GM21360 (cell line): ENCODE data around the gene RECQL5.

Source experiments
- ATAC-seq: cut with Tn5 transposase; IDR thresholded peaks from one replicate; pipeline ENCODE4 v1.9.1; 2021; ENCODE audit warnings: mild to moderate bottlenecking, moderate library complexity; ENCODE audit not compliant: unreplicated experiment

RECQL5 gene

DNA sequence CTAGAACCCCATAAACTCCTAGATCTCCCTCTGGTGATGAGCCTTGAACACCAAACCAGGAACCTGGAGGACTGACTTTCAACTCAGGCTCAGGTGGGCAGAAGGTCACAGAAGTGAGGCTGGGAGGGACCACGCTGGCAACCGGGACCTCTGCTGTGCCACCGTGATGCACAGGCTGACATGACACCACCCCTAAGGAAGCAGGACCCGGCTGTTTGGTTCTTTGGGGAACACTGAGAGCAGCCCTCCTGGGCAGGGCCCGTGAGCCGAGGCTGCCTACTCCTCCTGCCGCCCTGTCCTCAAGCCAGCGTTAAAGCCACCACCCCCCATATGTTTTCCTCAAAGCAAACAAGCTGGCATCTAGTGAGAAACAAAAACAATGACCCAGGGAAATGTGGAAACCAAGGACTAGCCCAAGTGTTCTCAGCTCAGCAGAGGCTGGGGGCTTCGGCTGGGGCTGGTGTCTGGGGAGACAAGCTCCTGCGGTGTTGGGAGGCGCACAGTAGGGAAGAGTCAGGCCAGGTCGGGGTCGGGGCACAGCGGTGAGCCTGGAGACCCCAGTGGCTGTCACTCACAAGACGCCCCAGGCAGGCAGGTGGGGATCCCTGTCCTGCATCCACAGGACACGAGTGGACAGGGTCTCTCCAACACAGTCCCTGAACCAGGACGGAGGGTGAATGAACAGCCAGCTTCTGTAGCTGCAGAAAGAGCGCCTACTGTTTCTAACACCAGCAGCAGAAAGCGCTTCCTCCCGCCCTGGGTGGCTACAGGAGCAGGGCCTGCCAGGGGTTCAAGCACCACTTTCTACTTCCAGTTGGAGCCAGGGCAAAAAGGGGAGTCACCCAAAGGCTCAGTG is 32.0 kb downstream of the RECQL5 start:
- ATAC-seq, result no peak

DNA sequence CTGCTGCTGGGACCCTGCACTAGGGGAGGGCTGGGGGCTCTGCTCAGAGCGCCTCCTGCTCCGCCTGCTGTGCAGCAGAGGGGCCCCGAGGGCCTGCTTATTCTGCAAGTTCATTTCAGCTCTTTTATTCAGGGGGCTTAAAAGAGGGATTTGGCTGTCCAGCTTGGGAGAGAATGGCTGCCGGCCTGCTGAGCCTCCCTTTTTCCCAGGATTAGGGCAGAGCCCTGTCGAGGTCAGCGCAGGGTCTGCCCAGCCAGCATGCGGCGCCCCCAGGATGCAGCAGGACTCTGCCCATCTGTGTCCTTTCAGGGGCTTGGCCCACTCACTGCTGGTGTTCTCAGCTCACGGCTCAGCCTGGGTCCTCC is 32.6 kb downstream of the RECQL5 start:
- ATAC-seq, result no peak

DNA sequence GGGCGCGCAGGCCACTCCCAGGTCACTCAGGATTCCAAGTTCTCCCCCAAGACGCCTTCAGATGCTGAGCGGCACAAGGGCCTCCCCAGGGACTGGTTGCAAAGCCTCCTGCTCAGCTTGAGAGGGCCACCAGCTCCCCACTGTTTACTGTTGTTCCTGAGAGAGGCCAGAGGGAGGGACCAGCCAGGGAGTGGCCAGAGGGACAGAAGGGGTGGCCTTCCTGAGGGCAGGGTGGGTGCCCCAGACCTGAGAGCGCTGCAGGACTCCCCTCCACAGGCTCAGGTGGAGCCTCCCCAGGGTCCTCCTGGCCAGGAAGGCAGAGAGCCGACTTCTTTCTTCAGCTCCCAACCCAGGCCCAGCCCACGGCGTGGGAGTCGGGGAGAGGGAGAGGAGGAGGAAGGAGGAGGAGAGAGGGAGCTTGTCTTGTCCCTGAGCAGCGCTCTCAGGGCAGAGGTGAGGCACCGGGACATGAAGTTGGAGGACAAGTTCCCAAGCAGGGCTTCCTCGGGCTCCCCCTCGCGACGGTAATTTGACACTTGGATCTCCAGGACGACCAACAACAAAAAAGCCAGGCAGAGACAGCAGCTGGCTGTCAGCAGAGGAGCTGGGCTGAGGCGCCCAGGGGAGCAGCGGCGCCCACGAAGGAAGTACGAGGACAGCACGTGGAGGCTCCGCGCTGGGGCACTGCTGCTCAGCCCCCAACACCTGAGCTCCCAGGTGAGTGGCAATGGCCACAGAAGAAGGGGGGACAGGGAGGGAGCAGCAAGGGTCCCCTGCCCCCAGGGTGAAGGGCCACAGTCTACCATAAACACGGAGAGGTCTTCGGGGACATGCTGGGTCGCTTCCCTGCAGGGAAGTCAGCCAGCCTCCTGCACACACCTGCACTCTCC is 33.2 kb downstream of the RECQL5 start:
- ATAC-seq, result no peak

DNA sequence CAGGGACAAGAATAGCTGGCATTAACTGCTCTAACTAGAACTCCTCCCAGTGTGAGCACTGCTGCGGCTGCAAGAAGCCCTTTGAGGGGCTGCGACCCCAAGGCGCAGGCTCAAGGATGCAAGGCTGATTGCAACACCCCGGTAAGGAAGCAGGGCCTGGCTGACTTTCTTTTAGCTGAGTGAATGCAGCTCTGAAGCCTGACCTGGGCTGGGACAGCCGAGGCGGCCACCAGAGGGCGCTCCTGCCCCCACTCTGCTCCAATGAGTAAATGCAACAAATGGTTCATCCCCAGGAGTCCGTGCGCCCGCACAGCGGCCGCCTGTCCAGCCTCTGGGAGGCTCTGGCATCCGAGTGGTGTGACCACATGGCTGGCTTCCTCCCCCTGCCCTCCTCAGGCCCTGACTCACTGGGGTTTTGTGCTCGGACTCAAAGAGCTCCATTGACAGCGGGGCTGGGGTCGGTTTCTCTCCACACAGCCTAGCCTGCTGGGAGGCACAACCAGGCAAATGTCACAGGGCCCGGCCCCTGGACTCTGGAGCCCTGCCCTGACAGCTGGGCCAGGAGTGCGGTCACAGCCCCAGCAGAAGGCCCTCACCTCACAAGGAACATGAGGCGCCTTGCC is 34.0 kb downstream of the RECQL5 start, which contains the start of gene SMIM5:
TSS of gene SMIM5 (plus strand) at position 572 of the 623 bp plus-strand sequence. CDS start 6,768 bp downstream, outside the sequence.
- no peak for ATAC-seq

DNA sequence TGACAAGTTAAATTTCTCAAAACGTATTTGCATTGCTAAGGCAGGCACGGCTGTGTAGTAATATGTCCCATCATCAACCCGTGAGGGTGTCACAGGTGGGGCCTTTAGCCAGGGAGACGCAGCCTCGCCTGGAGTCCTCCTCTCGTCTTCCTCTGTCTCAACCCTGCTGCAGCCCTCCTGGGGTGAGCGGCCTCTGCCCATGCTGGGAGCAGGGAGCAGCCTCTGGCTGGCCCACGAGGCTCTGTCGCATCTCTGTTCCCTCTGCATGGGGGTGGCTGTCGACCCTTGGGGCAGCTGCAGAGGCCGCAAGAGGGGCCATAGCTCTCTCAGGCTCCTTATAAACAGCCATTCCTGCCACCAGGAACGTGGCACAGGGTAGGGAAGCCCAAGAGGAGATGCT is 34.5 kb downstream of the RECQL5 start:
- ATAC-seq, result no peak

DNA sequence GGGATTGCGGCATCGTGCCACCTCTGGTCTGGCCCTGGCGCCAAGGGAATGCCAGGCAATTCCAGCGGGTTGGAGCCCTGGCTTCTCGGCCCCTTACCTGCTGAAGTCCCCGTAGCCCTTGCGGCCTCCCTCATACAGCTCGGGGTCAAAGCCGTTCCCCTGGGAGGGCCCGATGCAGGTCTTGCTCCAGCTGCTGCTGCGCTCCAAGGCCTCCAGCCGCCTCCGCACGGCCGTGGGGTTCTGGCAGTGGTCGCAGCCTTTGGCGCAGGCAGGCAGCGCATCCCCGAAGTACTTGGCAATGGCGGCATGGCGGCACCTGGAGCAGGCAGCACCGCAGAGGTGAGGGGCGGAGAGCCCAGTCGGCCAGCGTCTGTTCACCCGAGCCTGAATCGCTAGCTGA is 35.6 kb downstream of the RECQL5 start:
- no peak for ATAC-seq

DNA sequence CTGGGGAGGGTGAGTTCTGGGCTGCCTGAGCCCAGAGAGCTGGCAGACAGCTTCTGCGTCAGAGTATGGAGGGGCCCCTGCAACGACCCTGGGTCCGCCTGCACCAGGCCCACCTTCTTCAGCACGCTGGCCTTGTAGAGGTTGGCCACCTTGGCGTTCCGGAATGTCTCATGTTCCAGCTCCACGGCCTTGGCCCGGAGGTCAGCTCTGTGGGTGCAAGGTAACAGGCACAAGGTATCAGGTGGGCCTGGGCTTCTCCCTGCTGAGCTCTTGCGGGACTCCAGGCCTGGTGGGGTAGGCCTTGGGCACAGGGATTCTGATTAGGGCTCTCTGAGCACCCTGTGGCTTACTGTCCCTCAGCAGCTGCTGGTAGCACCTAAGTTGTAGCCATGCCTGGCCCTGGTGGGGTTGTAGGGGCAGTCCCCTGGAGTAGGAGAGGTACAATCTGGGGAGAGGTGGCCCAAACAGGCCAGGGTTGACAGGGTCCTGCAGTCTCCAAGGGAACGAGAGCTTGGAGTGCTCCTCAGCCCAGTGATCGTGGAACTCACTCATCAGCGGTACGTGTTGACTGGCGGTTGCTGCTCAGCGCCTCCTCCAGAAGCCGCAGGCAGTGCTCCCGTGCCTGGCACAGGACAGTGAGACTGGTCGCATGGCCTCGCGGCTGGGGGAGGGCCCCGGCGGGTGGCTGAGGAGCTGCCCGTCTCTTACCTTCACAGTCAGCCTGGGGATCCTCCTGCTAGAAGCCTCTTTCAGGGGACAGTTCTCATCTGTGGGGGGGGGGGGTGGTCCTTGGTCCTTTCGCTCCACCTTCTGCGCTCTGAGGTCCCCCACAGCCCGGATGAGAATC is 36.7 kb downstream of the RECQL5 start:
- no peak for ATAC-seq

DNA sequence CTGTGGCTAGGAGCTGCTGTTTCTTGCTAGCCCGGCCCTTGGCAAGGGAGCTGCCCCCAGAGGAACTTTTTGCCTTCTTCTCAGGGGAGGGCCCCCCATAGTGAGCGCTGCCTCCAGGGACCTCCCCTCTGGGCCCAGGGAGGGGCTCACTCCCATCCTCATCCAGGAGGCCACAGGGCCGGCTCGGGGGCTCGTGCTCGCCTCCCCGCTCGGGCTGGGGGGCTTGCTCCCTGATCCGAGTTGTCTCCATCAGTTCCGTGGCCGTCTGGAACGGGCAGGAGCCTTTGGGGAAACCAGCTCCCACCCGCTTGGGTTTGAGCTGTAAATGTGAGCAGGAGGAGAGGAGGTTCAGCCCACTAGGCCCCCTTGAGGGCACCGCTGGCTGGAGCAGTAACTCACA is 37.8 kb downstream of the RECQL5 start:
- no peak for ATAC-seq

DNA sequence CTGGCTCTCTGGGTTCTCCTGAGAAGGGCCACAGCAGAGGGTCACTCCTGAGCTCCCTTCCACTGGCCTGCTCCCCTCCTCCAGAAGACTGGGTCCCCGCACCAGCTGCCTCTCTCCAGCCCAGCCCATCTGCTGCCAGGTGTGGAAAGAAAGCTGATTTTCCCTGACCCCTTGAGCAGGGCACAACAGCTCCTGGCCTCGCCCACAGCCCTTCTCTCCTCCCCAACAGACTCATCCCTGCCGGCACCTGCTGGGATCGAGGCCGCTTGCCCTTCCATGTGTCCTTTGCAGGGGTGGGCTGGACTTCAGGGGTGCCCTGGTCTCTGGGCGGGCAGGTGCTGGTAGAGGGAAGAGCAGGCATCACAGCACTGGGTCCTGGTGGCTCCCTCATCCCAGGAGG is 38.5 kb downstream of the RECQL5 start:
- no peak for ATAC-seq

DNA sequence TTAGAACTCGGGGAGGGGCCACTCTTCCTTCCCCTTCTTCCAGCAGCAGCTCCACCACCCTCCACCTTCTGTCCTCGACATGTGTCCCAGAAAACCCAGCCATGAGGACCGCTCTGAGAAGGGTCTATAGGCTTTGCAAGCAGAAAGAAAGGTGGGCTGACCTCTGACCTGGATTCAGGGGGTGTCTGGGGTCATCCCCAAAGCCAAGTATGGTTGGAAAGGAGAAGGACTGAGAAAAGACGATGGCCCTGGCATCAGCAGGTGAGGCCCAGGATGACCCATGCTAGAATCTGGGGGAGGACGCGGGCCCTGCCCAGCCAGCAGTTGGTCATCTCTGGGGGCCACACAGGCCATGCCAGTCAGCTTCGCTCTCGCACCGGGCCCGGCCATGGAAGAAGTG is 39.9 kb downstream of the RECQL5 start:
- ATAC-seq, result no peak

DNA sequence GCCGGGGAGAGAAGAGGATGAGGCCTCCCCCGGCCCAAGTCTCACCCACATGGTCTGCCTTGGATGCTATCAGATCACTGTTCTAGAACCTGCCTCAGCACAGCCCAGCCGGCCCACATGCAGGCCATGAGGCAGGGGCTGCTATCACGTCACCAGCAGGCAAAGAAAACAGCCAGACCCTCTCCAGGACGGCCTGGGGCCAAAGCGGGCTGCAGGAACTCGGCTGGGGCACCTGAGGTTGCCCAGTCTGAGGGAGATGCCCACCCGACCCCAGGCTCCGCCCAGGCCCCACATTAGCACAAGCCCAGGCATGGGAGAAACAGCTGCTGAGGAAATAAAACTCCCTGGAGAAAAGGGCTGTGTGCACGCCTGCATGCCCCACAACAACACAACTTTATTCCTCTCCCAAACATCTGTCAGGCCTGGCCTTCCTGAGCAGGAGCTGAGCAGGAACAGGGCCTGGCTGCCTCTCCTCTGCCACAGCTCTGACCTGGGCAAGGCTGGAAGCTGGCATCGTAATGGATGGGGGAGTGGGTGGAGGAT is 40.4 kb downstream of the RECQL5 start:
- no peak for ATAC-seq

DNA sequence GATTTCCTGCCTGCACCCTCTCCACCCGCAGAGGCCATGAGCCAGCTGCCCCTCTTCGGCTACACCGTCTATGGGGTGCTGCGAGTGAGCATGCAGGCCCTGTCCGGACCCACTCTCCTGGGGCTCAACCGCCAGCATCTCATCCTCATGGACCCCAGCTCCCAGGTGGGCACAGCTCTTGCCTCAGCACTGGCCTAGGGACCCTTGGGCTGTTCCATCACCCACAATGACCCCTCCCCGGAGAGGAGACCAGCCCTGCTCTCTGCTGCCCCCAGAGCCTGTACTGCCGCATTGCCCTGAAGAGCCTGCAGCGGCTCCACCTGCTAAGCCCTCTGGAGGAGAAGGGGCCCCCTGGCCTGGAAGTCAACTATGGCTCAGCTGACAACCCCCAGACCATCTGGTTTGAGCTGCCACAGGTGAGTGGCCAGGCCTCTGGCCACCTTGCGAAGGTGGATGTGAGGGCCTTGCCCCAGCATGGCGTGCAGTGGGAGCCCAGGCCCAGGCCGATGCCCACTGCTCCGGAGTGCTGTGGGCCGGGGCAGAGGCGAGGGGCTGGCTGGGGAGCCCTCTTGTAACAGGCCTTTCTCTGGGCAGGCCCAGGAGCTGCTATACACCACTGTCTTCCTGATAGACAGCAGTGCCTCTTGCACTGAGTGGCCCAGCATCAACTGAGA is 41.0 kb downstream of the RECQL5 start:
- no peak for ATAC-seq

DNA sequence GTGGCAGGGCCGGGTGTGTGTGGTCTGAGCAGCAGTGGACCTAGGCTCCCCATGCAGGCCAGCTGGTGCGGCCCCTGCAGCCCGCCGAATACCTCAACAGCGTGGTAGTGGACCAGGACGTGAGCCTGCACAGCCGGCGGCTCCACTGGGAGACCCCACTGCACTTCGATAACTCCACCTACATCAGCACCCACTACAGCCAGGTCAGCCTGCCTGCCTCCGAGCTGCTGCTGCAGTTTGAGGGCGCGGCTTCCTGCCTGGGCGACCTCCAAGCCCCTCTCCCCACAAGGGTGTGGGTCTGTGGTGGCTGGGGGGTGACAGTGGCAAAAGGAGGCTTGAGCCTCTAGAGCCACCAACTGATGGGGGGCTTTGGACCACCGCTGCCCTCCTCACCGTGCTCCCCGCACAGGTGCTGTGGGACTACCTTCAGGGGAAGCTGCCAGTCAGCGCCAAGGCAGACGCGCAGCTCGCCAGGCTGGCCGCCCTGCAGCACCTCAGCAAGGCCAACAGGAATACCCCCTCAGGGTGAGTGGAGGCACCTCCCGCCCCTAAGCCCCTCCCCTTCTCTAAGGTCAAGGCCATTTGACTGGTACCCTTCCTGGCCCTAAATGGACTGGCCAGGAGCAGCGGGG is 42.1 kb downstream of the RECQL5 start:
- ATAC-seq, result no peak

DNA sequence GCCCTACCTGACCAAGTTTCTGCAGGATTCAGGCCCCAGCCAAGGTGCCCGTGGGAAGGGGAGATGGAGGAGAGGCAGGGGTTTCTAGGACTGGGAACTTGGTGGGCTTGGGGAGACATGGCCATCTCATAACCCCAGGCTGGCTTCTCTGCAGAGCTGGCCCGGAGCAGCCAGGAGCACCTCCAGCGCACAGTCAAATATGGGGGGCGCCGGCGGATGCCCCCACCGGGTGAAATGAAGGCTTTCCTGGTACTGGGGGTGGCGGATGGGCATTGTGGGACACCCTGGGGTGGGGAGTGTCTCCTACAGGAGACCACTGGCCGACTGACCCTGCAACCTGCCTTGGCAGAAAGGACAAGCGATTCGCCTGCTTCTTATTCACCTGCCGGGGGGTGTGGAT is 42.9 kb downstream of the RECQL5 start:
- ATAC-seq, result no peak

DNA sequence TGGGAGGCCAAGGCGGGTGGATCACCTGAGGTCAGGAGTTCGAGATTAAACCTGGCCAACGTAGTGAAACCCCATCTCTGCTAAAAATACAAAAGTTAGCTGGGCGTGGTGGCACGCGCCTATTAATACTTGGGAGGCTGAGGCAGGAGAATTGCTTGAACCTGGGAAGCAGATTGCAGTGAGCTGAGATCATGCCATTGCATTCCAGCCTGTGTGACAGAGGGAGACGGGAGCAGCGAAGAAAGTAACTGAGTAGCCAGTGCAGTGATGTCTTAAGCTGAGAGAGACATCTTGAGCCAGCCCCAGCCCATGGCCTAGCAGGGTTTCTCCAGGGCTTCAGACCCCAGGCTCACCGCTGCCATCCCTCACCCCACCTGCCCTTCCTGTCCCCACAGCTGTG is 43.6 kb downstream of the RECQL5 start:
- ATAC-seq, result no peak

DNA sequence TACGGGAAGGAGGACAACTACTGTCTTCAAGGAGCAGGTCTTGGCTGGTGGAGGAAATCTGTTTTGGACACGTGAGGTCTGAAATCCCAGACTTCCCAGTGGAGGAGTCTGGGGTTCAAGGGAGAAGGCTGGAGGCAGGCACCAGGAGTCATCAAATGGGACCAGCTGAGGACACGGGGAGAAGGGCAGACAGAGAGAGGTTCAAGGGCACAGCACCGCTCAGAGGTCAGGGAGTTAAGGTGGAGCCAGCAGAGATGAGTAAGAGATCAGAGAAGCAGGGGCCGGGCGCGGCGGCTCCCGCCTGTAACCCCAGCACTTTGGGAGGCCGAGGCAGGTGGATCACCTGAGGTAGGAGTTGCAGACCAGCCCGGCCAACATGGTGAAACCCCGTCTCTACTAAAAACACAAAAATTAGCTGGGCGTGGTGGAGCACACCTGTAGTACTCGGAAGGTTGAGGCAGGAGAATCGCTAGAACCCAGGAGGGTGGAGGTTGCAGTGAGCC is 44.1 kb downstream of the RECQL5 start:
- ATAC-seq, result no peak

DNA sequence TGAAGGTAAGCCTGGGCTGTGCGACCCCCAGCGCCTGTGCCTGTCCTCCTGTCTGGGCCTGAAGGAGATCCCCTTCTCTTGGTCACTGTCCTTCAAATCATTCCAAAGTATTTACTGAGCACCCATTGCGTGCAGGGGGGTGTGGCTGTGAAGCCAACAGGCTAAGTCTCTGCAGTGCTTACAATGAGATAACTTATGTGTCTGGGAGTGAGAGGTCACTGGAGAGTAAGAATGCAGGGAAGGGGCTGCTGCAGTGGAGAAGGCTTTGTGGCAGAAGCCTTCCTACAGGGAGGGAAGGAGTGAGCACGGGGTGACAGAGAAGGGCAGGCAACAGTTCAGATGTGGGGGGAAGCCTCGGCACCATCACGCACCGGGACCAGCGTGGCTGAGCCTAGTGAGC is 44.9 kb downstream of the RECQL5 start:
- ATAC-seq, result no peak

DNA sequence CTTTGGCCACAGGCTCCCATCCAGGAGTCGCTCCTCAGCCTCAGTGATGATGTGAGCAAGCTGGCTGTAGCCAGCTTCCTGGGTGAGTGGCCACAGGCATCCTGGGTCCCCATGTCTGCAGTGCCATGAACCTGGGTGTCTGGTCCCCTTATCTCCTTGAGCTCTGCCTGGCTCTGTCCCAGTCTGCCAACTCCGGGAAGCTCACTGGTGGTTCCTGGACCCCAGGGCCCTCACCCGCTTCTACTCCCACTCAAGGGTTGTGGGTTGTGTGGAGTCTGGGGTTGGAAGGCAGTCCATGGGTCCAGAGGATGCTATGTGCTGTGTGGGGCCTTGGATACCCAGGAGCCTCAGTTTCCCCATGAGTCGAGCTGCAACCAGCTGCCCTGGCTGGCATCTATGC is 45.5 kb downstream of the RECQL5 start:
- ATAC-seq, result no peak
